ENCODE data around the gene IQCB1. TPM values are rescaled to one million over a fixed set of nuclear protein-coding genes. Genes with fewer than 3 reads are reported as not detected.

Gene IQCB1
- total RNA-seq, 1 experiment from 2014 or later, result 62.8 TPM

Other genes with a start within 250 kb of the IQCB1 start
- gene FBXO40, start 241.7 kb downstream of the IQCB1 start, total RNA-seq (2014; rRNA removed; shearing (Covaris generic); ENCODE audit: low replicate concordance), result not detected in 2 replicates
- gene HCLS1, start 174.2 kb downstream of the IQCB1 start, total RNA-seq (2014; rRNA removed; shearing (Covaris generic); ENCODE audit: low replicate concordance), result 203 and 339 TPM in 2 replicates
- gene GOLGB1, start 85.3 kb downstream of the IQCB1 start, total RNA-seq (2014; rRNA removed; shearing (Covaris generic); ENCODE audit: low replicate concordance), result 26.5 and 32.5 TPM in 2 replicates
- 60.6 and 62.2 TPM in 2 replicates for gene EAF2, start 149 bp upstream of the IQCB1 start, total RNA-seq (2014; rRNA removed; shearing (Covaris generic); ENCODE audit: low replicate concordance)
- 5.6 and 17.3 TPM in 2 replicates for gene SLC15A2, start 59.3 kb upstream of the IQCB1 start, total RNA-seq (2014; rRNA removed; shearing (Covaris generic); ENCODE audit: low replicate concordance)
- gene ILDR1, start 187.2 kb upstream of the IQCB1 start, total RNA-seq (2014; rRNA removed; shearing (Covaris generic); ENCODE audit: low replicate concordance), result 0.52 and 0.76 TPM in 2 replicates
- 8.5 and 24.4 TPM in 2 replicates for gene CD86, start 220.3 kb upstream of the IQCB1 start, total RNA-seq (2014; rRNA removed; shearing (Covaris generic); ENCODE audit: low replicate concordance)